RWPE1 (cell line): Measurements from ENCODE around the gene SCAND1.
"Not testable (repeated sequence)": the region's sequence is repeated elsewhere in the genome, so short reads cannot be mapped to it uniquely, and the experiment has no call there.

Experiments used
- CTCF ChIA-PET: fragments of 350-600 bp; sonication (Branson Sonifier 250); formaldehyde crosslinking; extraction: SDS; loops from one replicate; lab custom pipeline; 2021; lab: Yijun Ruan, JAX
- POLR2A ChIA-PET: fragments of 400-600 bp; formaldehyde crosslinking; extraction: SDS; loops from one replicate; lab custom pipeline; 2020; ENCODE audit warnings: antibody characterized with exemption; ENCODE audit not compliant: low non-redundant PET; lab: Yijun Ruan, JAX
- DNase-seq: peaks from one replicate; pipeline ENCODE4 v3.0.0; 2012; ENCODE audit warnings: low spot score
- H3K27ac ChIP-seq: fragments of 450-650 bp; 2 replicates; pipeline ENCODE4 v1.5.1; 2017
- TF ChIP-seq, protein P1 (sequence below): fragments of 450-650 bp; conservative IDR thresholded peaks from 2 replicates; pipeline ENCODE4 v1.5.1; 2017; ENCODE audit warnings: low read depth, mild to moderate bottlenecking

Gene SCAND1

DNA sequence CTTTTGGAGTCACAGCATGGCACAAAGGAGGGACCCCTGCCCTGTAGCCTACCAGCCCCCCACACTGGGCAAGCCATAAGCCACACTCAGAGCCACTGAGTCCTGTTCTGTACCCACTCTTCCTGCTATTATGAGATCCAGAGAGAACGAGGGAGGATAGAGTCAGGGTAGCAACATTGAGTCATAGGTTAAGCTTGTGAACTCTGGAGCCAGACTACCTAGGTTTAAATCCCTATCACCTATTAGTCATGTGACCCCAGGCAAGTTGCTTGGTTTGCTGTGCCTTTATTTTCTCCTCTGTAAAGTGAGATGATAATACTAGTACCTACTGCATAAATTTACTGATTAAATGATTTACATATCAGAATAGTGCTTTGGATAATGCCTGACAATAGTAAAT is 14.6 kb upstream of the SCAND1 start:
- DNase-seq: peak; percentile 94
- no peak overlapping the region for H3K27ac ChIP-seq
- TF ChIP-seq, protein P1, sequence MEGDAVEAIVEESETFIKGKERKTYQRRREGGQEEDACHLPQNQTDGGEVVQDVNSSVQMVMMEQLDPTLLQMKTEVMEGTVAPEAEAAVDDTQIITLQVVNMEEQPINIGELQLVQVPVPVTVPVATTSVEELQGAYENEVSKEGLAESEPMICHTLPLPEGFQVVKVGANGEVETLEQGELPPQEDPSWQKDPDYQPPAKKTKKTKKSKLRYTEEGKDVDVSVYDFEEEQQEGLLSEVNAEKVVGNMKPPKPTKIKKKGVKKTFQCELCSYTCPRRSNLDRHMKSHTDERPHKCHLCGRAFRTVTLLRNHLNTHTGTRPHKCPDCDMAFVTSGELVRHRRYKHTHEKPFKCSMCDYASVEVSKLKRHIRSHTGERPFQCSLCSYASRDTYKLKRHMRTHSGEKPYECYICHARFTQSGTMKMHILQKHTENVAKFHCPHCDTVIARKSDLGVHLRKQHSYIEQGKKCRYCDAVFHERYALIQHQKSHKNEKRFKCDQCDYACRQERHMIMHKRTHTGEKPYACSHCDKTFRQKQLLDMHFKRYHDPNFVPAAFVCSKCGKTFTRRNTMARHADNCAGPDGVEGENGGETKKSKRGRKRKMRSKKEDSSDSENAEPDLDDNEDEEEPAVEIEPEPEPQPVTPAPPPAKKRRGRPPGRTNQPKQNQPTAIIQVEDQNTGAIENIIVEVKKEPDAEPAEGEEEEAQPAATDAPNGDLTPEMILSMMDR: no peak
- ChIA-PET POLR2A (no interaction called here), CTCF (interaction anchor here (0.7 to 3.0 kb wide), 5 partner anchors 14 to 234 kb away, joined by 3 to 13 read pairs (median 5); partner anchors contain the start of gene SCAND1)

DNA sequence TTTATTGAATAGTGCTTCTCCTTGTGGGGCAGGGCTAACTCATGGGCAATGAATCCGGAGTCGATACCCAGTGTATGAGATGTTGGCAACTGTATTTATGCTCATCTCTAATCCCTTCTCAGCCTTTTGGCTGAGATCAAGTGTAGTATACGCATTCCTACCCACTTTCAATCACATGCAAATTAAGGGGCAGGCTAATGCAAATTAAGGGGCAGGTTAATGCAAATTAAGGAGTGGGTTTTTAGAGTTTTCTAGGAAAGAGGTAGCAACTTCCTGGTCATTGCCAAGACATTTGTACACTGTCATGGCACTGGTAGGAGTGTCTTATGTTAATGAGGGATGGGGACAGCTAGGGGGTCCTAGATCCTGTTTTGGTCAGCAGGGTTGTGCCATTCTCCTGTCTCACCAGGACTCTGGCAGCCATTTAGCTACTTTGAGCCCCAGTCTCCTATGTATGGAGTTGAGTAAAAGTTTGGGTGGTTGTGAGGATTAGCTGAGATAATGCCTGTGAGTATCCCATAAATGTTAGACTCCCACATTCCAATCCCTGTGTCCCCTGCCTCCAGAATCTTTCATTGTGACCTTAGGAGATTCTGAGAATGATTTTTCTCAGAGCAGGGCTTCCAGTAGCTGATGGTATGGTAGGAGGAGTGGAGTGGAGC is 13.8 kb upstream of the SCAND1 start, which contains the start of gene CNBD2:
TSS of gene CNBD2 (plus strand) at position 612 of the 662 bp plus-strand sequence. CDS start 173 bp downstream, outside the sequence.
- TF ChIP-seq, protein P1: no peak
- no peak within 1 kb of the TSS for H3K27ac ChIP-seq
- ChIA-PET POLR2A (interaction anchor here (1.0 kb wide), 1 partner anchor 14 kb away, joined by 4 read pairs; the partner anchor contains the start of gene SCAND1), CTCF (interaction anchor here (0.5 to 3.0 kb wide), 6 partner anchors 11 to 699 kb away, joined by 3 to 13 read pairs (median 4); partner anchors contain the start of gene SCAND1)
- no peak for DNase-seq

DNA sequence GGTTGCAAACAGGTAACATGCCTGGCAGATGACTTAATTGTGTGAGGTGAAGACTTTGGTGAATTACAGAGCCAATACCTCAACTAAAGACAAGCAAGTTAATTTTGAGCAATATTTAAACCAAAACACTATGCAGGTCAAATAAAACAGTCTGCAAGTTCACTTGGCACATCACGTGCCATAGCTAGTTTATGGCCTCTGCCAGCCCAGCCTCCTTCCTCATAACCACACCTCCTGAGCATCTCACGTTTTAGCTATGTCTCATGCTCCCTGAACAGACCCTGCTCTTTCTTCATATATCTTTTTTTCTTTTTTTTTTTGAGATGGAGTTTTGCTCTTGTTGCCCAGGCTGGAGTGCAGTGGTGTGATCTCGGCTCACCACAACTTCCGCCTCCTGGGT is 9.6 kb upstream of the SCAND1 start:
- TF ChIP-seq, protein P1: no peak
- no peak overlapping the region for H3K27ac ChIP-seq
- POLR2A ChIA-PET: no interaction called here
- no peak for DNase-seq
- CTCF ChIA-PET: interaction anchor here (0.6 to 0.8 kb wide), 3 partner anchors 29 to 454 kb away, joined by 3 to 4 read pairs (median 4); no protein-coding TSS in a partner anchor

DNA sequence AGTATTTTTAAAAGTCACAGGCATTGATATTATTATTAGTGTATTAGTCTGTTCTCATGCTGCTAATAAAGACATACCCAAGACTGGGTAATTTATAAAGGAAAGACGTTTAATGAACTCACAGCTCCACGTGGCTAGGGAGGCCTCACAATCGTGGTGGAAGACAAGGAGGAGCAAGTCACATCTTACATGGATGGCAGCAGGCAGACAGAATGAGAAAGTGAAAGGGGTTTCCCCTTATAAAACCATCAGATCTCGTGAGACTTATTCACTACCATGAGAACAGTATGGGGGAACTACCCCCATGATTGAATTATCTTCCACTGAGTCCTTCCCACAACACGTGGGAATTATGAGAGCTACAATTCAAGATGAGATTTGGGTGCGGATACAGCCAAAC is 5.0 kb upstream of the SCAND1 start:
- CTCF ChIA-PET: interaction anchor here (0.6 to 0.9 kb wide), 3 partner anchors 28 to 135 kb away, joined by 3 read pairs; no protein-coding TSS in a partner anchor
- H3K27ac ChIP-seq, DNase-seq, POLR2A ChIA-PET: not testable (repeated sequence)

DNA sequence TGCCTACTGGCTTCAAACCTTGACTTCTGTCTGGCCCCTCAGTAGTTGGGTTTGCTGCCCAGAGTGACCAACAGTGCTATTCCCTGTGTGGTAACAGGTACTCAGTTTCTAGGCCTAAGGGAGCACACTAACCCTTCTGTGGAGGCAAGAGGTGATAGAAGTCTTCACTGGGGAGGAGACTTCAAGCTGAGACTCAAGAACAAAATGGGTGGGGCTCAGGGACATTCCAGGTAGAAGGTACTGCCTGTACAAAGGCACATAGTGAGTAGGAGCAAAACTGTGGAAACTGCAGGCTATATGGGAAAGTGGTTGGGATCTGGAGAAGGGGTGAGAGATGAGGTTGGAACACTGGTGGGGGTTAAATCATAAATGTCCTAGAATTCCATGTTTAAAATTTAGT is 2.3 kb upstream of the SCAND1 start:
- CTCF ChIA-PET: no interaction called here
- no peak overlapping the region for H3K27ac ChIP-seq
- DNase-seq: peak; percentile 32
- POLR2A ChIA-PET: no interaction called here
- TF ChIP-seq, protein P1: no peak

DNA sequence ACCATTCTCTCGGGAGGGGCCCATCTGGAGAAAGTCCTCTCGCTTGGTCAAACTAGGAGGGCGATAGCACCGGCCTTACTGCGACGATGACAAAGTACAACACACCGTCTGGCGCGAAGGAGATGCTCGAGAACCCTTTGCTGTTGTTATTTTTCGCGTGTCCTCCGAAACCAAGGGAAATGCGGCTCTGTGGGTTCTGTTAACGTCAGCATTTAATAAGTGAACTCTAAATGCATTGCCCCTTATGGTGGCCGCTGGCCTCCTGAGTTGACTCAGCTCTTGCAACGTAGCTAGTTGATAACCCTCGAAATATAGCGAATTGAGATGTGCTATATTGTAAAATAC is 577 bp upstream of the SCAND1 start:
- POLR2A ChIA-PET: interaction anchor here (0.6 to 3.3 kb wide), 6 partner anchors 13 to 961 kb away, joined by 3 to 15 read pairs (median 4); partner anchors contain the start of gene RBM39
- DNase-seq: peak; percentile 67
- peak overlapping the region; percentile 99 for H3K27ac ChIP-seq
- TF ChIP-seq, protein P1: no peak
- CTCF ChIA-PET: interaction anchor here (0.5 to 2.5 kb wide), 22 partner anchors 11 to 341 kb away, joined by 3 to 17 read pairs (median 4); partner anchors contain the start of genes CNBD2 and RBM39
